Right lobe of liver (tissue), 6 donors: ENCODE results near the gene FSTL5. TPM values are rescaled to one million over a fixed set of nuclear protein-coding genes. Genes with fewer than 3 reads are reported as not detected.
"Not testable (repeated sequence)": the region's sequence is repeated elsewhere in the genome, so short reads cannot be mapped to it uniquely, and the experiment has no call there.

ENCODE experiments used
- ATAC-seq, 4 donors: fragments of 200-7000 bp; cut with Tn5 transposase; one replicate each; pipeline ENCODE4 v1.9.1; 2020; ENCODE audit warnings: mild to moderate bottlenecking in 4 of 4, moderate library complexity in 4 of 4
- DNase-seq, 3 donors: peaks; one replicate each; pipeline ENCODE4 v3.0.0-alpha.2; 2020
- H3K27ac ChIP-seq, 3 donors: fragments of 200-600 bp; one replicate each; pipeline ENCODE4 v1.8.0; 2022
- H3K27me3 ChIP-seq, 2 donors: fragments of 200-600 bp; one replicate each; pipeline ENCODE4 v1.8.0; 2022
- H3K36me3 ChIP-seq, 4 donors: fragments of 200-600 bp; sonication (generic) in 1 of 4; one replicate each; pipeline versions ENCODE4 v1.5.1 to v1.8.0; 2017 to 2022; ENCODE audit warnings: control low read depth in 1 of 4
- H3K4me1 ChIP-seq, 4 donors: fragments of 200-600 bp; sonication (generic) in 1 of 4; one replicate each; pipeline versions ENCODE4 v1.5.1 to v1.8.0; 2017 to 2022; ENCODE audit warnings: control low read depth in 1 of 4
- H3K4me3 ChIP-seq, 3 donors: fragments of 200-600 bp; one replicate each; pipeline ENCODE4 v1.8.0; 2022
- H3K9me3 ChIP-seq, 4 donors: fragments of 200-600 bp; sonication (generic) in 1 of 4; one replicate each; pipeline versions ENCODE4 v1.5.1 to v1.8.0; 2017 to 2022; ENCODE audit warnings: control low read depth in 1 of 4
- POLR2A ChIP-seq: fragments of 450-650 bp; IDR thresholded peaks from one replicate; pipeline ENCODE4 v1.6.1; 2017; ENCODE audit warnings: antibody characterized with exemption, mild to moderate bottlenecking
- WGBS: methylation state at CpG from one replicate; pipeline ENCODE4 v1.1.6; 2018; ENCODE audit warnings: low coverage, low lambda C conversion rate; ENCODE audit not compliant: insufficient coverage; ENCODE audit errors: missing lambda C conversion rate; 5-methylcytosine and 5-hydroxymethylcytosine counted together
- intact Hi-C, 2 donors: fragments of 100-400 bp; cut with DNase I; formaldehyde crosslinking; loops; one replicate each; pipeline versions ENCODE4 v1.11.2 to v1.14.1; 2022
- total RNA-seq, 6 experiments: library from RNA; depleted of rRNA in 2 of 6; stranded (reverse); fragments of >200 nt in 2 of 6; fragmentation: NEBNext Ultra II Directional in 3 of 6; extraction: Animal tissue kit (Norgen Biotek cat#: 25700) in 3 of 6; gene quantifications; one replicate each; pipeline versions ENCODE4 v1.1.0 to v1.2.4, GENCODE V29; 2016 to 2023
- TF ChIP-seq, protein P1 (sequence below), 4 donors: fragments of 200-600 bp in 3 of 4; fragments of 450-650 bp in 1 of 4; IDR thresholded peaks; one replicate each; pipeline versions ENCODE4 v1.5.1 to v1.8.0; 2016 to 2022; ENCODE audit warnings: antibody characterized with exemption in 4 of 4, mild to moderate bottlenecking in 2 of 4
- donor health status: DM: no; HTN: yes; CAD: no.
- donor health status: DM: no; HTN: no; CAD: no.
- donor health status: DM: no; HTN: no; CAD: no.
- donor health status: DM: no; HTN: yes; CAD: no.
- donor health status: DM: no; HTN: yes; CAD: no.

FSTL5 gene
- total RNA-seq, 6 experiments from 2014 or later: 0.12 to 0.95 TPM; not detected in 4

DNA sequence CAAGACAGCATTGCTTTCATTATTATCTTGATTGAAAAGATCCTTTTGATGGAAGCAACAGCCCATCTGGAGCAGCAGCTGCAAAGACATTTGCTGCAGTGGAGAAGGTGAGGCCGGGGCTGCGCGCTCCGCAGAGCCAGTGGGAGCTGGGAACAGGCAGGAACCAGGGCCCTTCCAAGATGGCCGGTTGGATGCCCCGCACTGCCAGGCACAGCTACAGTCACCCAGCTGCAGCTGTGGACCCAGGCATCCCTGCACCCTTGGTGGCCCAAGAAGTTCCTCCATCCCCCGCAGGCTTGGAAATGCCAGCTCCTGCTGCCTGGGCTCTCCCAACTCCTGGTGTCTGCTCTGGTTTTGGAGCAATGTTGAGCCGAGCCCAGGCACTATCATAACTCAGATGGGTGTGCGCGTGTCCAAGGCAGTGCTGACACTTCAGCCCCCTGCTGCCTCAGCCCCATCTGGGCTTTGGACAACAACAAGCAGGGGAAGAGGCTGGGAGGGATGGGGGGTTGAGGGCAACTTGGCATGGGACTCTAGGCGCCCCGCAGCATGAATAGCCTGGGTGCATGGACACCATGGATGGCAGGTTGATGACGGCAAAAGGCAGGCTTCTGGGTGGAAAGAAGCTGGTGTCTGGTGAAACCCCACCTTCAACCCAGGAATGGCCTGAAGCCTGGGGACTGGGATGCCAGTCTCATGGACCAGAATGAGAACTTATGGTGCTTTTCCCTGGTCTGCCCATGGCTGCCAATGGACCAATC, 371.8 kb downstream of the FSTL5 start:
- ATAC-seq: peak in 1 of 4 donors; percentile 19
- 78% methylated on average over 3 of the region's 13 CpGs for WGBS
- no peak overlapping the region for H3K27ac ChIP-seq

DNA sequence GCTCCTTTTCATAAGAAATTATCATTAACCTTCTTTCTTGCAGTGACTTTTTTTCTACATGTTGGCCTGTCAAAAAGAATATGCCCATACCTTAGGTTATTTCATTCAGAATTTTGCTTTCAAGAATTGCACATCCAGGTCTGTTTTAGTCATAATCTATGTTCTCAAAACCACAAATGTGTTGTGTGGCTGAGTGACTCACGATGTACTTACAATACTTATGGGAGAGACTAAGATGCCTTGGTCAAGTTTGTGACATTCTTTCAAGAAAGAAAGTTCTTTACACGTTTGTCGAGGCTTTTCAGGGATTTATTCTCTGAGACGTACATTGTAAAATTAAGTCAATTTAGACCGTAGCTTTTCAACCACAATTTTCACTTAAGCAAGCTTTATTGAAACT, 396.7 kb downstream of the FSTL5 start:
- DNase-seq (no peak), ATAC-seq (no peak)
- 49% methylated on average over 5 of the region's 5 CpGs for WGBS
- Histone ChIP-seq H3K9me3 (no peaks in the 10 kb centered on the region), H3K36me3 (no peaks in the 10 kb centered on the region), H3K4me1 (no peaks in the 10 kb centered on the region), H3K27ac (no peak overlapping the region), H3K27me3 (no peaks in the 10 kb centered on the region), H3K4me3 (no peak overlapping the region)
- intact Hi-C loops: no loop called here
- no peak for TF ChIP-seq POLR2A
- TF ChIP-seq, protein P1, sequence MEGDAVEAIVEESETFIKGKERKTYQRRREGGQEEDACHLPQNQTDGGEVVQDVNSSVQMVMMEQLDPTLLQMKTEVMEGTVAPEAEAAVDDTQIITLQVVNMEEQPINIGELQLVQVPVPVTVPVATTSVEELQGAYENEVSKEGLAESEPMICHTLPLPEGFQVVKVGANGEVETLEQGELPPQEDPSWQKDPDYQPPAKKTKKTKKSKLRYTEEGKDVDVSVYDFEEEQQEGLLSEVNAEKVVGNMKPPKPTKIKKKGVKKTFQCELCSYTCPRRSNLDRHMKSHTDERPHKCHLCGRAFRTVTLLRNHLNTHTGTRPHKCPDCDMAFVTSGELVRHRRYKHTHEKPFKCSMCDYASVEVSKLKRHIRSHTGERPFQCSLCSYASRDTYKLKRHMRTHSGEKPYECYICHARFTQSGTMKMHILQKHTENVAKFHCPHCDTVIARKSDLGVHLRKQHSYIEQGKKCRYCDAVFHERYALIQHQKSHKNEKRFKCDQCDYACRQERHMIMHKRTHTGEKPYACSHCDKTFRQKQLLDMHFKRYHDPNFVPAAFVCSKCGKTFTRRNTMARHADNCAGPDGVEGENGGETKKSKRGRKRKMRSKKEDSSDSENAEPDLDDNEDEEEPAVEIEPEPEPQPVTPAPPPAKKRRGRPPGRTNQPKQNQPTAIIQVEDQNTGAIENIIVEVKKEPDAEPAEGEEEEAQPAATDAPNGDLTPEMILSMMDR (IDR thresholded peaks at IDR 0.05): no peak

More for the DNA sequence above, 371.8 kb downstream of the FSTL5 start:
- Histone ChIP-seq H3K36me3 (no peaks in the 10 kb centered on the region), H3K4me3 (no peak overlapping the region), H3K9me3 (no peaks in the 10 kb centered on the region), H3K4me1 (no peaks in the 10 kb centered on the region), H3K27me3 (no peaks in the 10 kb centered on the region)
- TF ChIP-seq, protein P1 (IDR thresholded peaks at IDR 0.05): no peak
- TF ChIP-seq POLR2A: no peak
- peak in 2 of 3 donors; percentile 11 to 44 for DNase-seq
- intact Hi-C loops: no loop called here

DNA sequence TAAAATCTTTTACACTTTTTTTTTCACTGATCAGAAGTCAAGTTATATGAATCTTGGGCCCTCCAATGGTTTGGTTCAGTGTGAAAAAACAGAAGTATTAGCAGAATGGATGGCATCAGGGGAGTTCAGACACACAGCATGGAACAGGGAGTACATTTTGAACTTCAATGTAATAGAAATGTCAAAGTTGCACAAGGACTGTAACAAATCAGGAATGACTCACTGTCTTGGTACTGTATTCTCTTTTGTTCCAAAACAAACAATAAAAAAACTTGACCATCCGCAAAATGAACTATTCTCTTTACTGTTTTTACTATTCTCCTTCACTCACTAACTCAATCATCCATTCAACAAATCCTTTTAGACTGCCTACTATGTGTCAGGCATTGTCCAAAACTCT, 401.0 kb downstream of the FSTL5 start:
- WGBS: 75% methylated on average over 1 of the region's 1 CpG

DNA sequence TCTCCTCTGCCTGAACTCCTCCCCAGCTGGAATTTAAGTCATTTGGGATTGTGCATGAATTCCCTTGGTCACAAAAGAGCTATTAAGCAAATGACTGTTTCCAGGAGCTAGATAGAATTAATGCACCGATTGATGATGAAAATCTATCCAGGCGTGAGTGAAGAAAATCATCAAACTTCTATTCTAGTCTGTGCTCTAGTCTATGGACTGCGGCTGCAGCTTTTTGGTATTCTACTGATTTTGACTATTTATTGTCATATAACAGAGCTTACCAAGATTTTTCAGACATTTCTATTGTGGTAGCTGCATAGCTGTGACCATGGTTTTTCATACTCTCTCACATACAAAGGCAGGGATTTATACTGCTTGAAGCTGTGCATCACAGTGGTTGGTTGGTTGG, 403.8 kb downstream of the FSTL5 start:
- Histone ChIP-seq H3K27me3 (no peaks in the 10 kb centered on the region), H3K9me3 (no peaks in the 10 kb centered on the region), H3K4me1 (no peaks in the 10 kb centered on the region), H3K36me3 (no peaks in the 10 kb centered on the region), H3K27ac (no peak overlapping the region), H3K4me3 (no peak overlapping the region)
- intact Hi-C loops: no loop called here
- DNase-seq (no peak), ATAC-seq (no peak)
- no peak for TF ChIP-seq POLR2A
- TF ChIP-seq, protein P1 (IDR thresholded peaks at IDR 0.05): no peak
- 69% methylated on average over 3 of the region's 3 CpGs for WGBS

More for the DNA sequence above, 401.0 kb downstream of the FSTL5 start:
- no peaks in the 10 kb centered on the region for H3K4me1 ChIP-seq
- H3K27ac ChIP-seq: no peak overlapping the region
- DNase-seq (no peak), ATAC-seq (no peak)
- no peaks in the 10 kb centered on the region for H3K36me3 ChIP-seq
- TF ChIP-seq, protein P1 (IDR thresholded peaks at IDR 0.05): no peak
- TF ChIP-seq POLR2A: no peak
- H3K27me3 ChIP-seq: no peaks in the 10 kb centered on the region
- H3K9me3 ChIP-seq: no peaks in the 10 kb centered on the region
- no peak overlapping the region for H3K4me3 ChIP-seq
- intact Hi-C loops: no loop called here

DNA sequence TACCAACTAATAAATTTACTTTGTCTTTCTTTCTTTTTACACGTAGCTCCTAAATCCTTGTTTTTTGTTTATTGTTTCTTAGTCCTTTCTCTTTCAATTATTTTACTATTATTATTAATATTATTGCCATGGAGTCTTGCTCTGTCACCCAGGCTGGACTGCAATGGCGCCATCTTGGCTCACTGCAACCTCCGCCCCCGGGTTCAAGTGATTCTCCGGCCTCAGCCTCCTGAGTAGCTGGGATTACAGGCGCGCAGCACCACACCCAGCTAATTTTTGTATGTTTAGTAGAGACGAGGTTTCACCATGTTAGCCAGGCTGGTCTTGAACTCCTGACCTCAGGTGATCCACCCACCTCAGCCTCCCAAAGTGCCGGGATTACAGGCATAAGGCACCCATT, 405.4 kb downstream of the FSTL5 start:
- H3K36me3 ChIP-seq, ATAC-seq, H3K27me3 ChIP-seq, H3K4me1 ChIP-seq, H3K9me3 ChIP-seq, H3K4me3 ChIP-seq, H3K27ac ChIP-seq, intact Hi-C loops, DNase-seq: not testable (repeated sequence)
- WGBS: 66% methylated on average over 5 of the region's 9 CpGs
